HepG2 (cell line): Measurements from ENCODE around the gene SHE. TPM values are rescaled to one million over a fixed set of nuclear protein-coding genes. Genes with fewer than 3 reads are reported as not detected.

Experiments used
- ATAC-seq: fragments of 200-7000 bp; cut with Tn5 transposase; 3 replicates; pipeline ENCODE4 v1.9.1; 2020; ENCODE audit warnings: mild to moderate bottlenecking, moderate library complexity
- BruUV-seq: library from RNA; stranded (reverse); fragments of 400-500 nt; replicated peaks from 2 replicates; lab custom pipeline; 2021; lab: Mats Ljungman, UMichigan
- CTCF ChIA-PET: fragments of 300-600 bp; formaldehyde crosslinking; extraction: SDS; loops from one replicate; lab custom pipeline; 2021; ENCODE audit warnings: low total read pairs, inconsistent platforms, low intra/inter-chr PET ratio; lab: Yijun Ruan, JAX
- POLR2A ChIA-PET: fragments of 350-600 bp; sonication (Branson Sonifier 250); formaldehyde crosslinking; loops from one replicate; lab custom pipeline; 2020; ENCODE audit warnings: antibody characterized with exemption, inconsistent platforms; lab: Yijun Ruan, JAX
- DNase-seq: peaks from one replicate; pipeline ENCODE4 v3.0.0-alpha.2; 2015; ENCODE audit warnings: low spot score
- FAIRE-seq: peaks from 3 replicates; lab custom pipeline; 2011; peaks lifted over from hg19 to GRCh38; lab: Jason Lieb, UNC
- H2AFZ ChIP-seq: one replicate; pipeline ENCODE4 v1.6.1; 2011; ENCODE audit warnings: low read length, inconsistent platforms
- H3K27ac ChIP-seq: fragments of 300-600 bp; 3 replicates; pipeline ENCODE4 v1.8.0; 2011; ENCODE audit warnings: mixed run types, mild to moderate bottlenecking, mixed read lengths, low read length, inconsistent platforms; ENCODE audit not compliant: insufficient read depth; ENCODE audit errors: extremely low read length
- H3K27me3 ChIP-seq, 2 experiments: fragments of 200-600 bp in 1 of 2; 2 replicates in 1 of 2; 3 replicates in 1 of 2; pipeline versions ENCODE4 v1.6.0 to v1.8.0; 2011; ENCODE audit warnings: low read length in 2 of 2, mild to moderate bottlenecking in 2 of 2, moderate library complexity in 2 of 2, inconsistent platforms in 1 of 2; ENCODE audit not compliant: insufficient read depth in 2 of 2, control insufficient read depth in 1 of 2
- H3K36me3 ChIP-seq, 2 experiments: fragments of 200-600 bp in 1 of 2; replicated peaks in 1 of 2; 2 replicates in 1 of 2; 3 replicates in 1 of 2; pipeline versions ENCODE4 v1.5.1 to v1.8.0; 2011; ENCODE audit warnings: low read length in 2 of 2, inconsistent platforms in 1 of 2; ENCODE audit not compliant: insufficient read depth in 2 of 2, control insufficient read depth in 1 of 2
- H3K4me1 ChIP-seq: 2 replicates; pipeline ENCODE4 v1.5.1; 2012; ENCODE audit warnings: low read length, inconsistent platforms; ENCODE audit not compliant: insufficient read depth
- H3K4me2 ChIP-seq: 2 replicates; pipeline ENCODE4 v1.6.0; 2011; ENCODE audit warnings: low read depth, low read length, inconsistent platforms
- H3K4me3 ChIP-seq, 3 experiments: fragments of 200-600 bp in 1 of 3; sonication (generic), shearing (Covaris generic) in 1 of 3; replicated peaks in 1 of 3; 2 replicates each; pipeline ENCODE4 v1.5.1; 2011 to 2016; ENCODE audit warnings: low read length in 3 of 3, inconsistent platforms in 2 of 3, low read depth in 2 of 3, mild to moderate bottlenecking in 2 of 3, control low read depth in 1 of 3, mixed read lengths in 1 of 3; ENCODE audit not compliant: insufficient read depth in 1 of 3
- H3K79me2 ChIP-seq: one replicate; pipeline ENCODE4 v1.6.1; 2011; ENCODE audit warnings: low read length, inconsistent platforms; ENCODE audit not compliant: insufficient read depth
- H3K9ac ChIP-seq: 2 replicates; pipeline ENCODE4 v1.6.0; 2011; ENCODE audit warnings: mild to moderate bottlenecking, low read depth, low read length, inconsistent platforms; ENCODE audit not compliant: insufficient read depth
- H3K9me3 ChIP-seq: 2 replicates; pipeline ENCODE4 v1.5.1; 2012; ENCODE audit warnings: mild to moderate bottlenecking, low read length
- H4K20me1 ChIP-seq: 2 replicates; pipeline ENCODE4 v1.6.0; 2011; ENCODE audit warnings: inconsistent platforms, mild to moderate bottlenecking, low read length, moderate library complexity; ENCODE audit not compliant: insufficient read depth
- AGO1 ChIP-seq: fragments of 200-400 bp; formaldehyde crosslinking; IDR thresholded peaks from 2 replicates; pipeline ENCODE4 v1.6.1; 2017; ENCODE audit warnings: mild to moderate bottlenecking, low read depth, low read length, moderate library complexity; ENCODE audit not compliant: poor library complexity, severe bottlenecking
- BORCS8-MEF2B ChIP-seq: sonication (generic); formaldehyde crosslinking; IDR thresholded peaks from 2 replicates; pipeline ENCODE4 v1.8.0; 2022; ENCODE audit warnings: mild to moderate bottlenecking, missing genetic modification reagents
- CBFB ChIP-seq: sonication (generic); formaldehyde crosslinking; IDR thresholded peaks from 2 replicates; pipeline ENCODE4 v1.4.0; 2020; ENCODE audit warnings: missing genetic modification reagents
- GATAD1 ChIP-seq: IDR thresholded peaks from 2 replicates; pipeline ENCODE4 v1.6.1; 2016; ENCODE audit warnings: missing genetic modification reagents, missing compliant biosample characterization
- HBP1 ChIP-seq: IDR thresholded peaks from 2 replicates; pipeline ENCODE4 v1.6.1; 2016; ENCODE audit warnings: low read depth, control low read depth
- KMT2A ChIP-seq: sonication (generic); formaldehyde crosslinking; IDR thresholded peaks from 2 replicates; pipeline ENCODE4 v1.4.0; 2020; ENCODE audit warnings: missing genetic modification reagents
- NFE2L1 ChIP-seq: sonication (generic); formaldehyde crosslinking; IDR thresholded peaks from 2 replicates; pipeline ENCODE4 v1.4.0; 2020; ENCODE audit warnings: missing genetic modification reagents, mild to moderate bottlenecking, borderline replicate concordance
- RARG ChIP-seq: sonication (generic); formaldehyde crosslinking; IDR thresholded peaks from 2 replicates; pipeline ENCODE4 v1.4.0; 2020; ENCODE audit warnings: low read depth, mild to moderate bottlenecking, missing genetic modification reagents
- SP4 ChIP-seq: sonication (generic); formaldehyde crosslinking; IDR thresholded peaks from 2 replicates; pipeline ENCODE4 v1.8.1; 2023; ENCODE audit warnings: mild to moderate bottlenecking, missing genetic modification reagents
- ZFP41 ChIP-seq: sonication (generic); formaldehyde crosslinking; IDR thresholded peaks from 2 replicates; pipeline ENCODE4 v1.4.0; 2020; ENCODE audit warnings: mild to moderate bottlenecking, missing genetic modification reagents, borderline replicate concordance
- ZNF17 ChIP-seq: sonication (generic); formaldehyde crosslinking; IDR thresholded peaks from 2 replicates; pipeline ENCODE4 v1.5.0; 2020; ENCODE audit warnings: mild to moderate bottlenecking, missing genetic modification reagents
- ZNF644 ChIP-seq: IDR thresholded peaks from 2 replicates; pipeline ENCODE4 v1.6.1; 2016; ENCODE audit warnings: low read depth
- WGBS: methylation state at CpG from one replicate; pipeline ENCODE4 v1.1.6; 2017; ENCODE audit warnings: low lambda C conversion rate; 5-methylcytosine and 5-hydroxymethylcytosine counted together
- in situ Hi-C: cut with HindIII; loops from 2 replicates; pipeline ENCODE4 v1.10.0; 2017; ENCODE audit warnings: low pct_unique_long_range_greater_than_20kb; ENCODE audit not compliant: extremely low pct_ligation_motif_present
- intact Hi-C: fragments of 100-400 bp; cut with micrococcal nuclease; formaldehyde crosslinking; loops from one replicate; pipeline ENCODE4 v1.10.0; 2022; ENCODE audit not compliant: unreplicated experiment
- polyA plus RNA-seq, 8 experiments: library from polyadenylated mRNA; depleted of rRNA in 3 of 8; stranded (reverse) in 7 of 8; unstranded in 1 of 8; fragments of >200 nt; fragmentation: Illumina TruSeq in 4 of 8; extraction: Trizol in 4 of 8; gene quantifications; 2 replicates each; pipeline versions ENCODE4 v1.2.1 to v1.2.3, GENCODE V29; 2011 to 2016; ENCODE audit warnings: low read depth in 4 of 8, missing spikeins in 1 of 8, mixed read lengths in 1 of 8; ENCODE audit not compliant: insufficient read depth in 1 of 8
- total RNA-seq, 5 experiments: library from RNA; depleted of rRNA; stranded (reverse); fragments of >200 nt; fragmentation: Illumina TruSeq; extraction: Trizol; gene quantifications; 2 replicates each; pipeline ENCODE4 v1.2.3, GENCODE V29; 2016; ENCODE audit warnings: low read depth in 1 of 5
- TF ChIP-seq, protein P1 (sequence below): sonication (generic); formaldehyde crosslinking; IDR thresholded peaks from 2 replicates; pipeline ENCODE4 v1.8.1; 2023; ENCODE audit warnings: mild to moderate bottlenecking, inconsistent platforms, moderate library complexity, missing genetic modification reagents, borderline replicate concordance

SHE gene
- total and polyA plus RNA-seq, 2 of the 13 experiments (the other 11 are each of a cell fraction or from before 2014, with no cell fraction given) = not detected

- Histone ChIP-seq H4K20me1 (no peaks in the 10 kb centered on the region), H3K4me1 (peaks cover 27% of the 10 kb centered on the region), H2AFZ (no peak overlapping the region), H3K27ac (no peak overlapping the region), H3K9me3 (no peaks in the 10 kb centered on the region), H3K4me3 (no peak overlapping the region), H3K36me3 (no peaks in the 10 kb centered on the region; a peak in 2 of 5 replicates), H3K4me2 (no peak overlapping the region), H3K27me3 (no peaks in the 10 kb centered on the region), H3K9ac (no peak overlapping the region), H3K79me2 (no peaks in the 10 kb centered on the region)
- FAIRE-seq = no peak
- 97% methylated on average over 15 of the region's 15 CpGs for WGBS
- no TSS peak for BruUV-seq
- no peak for DNase-seq
- intact Hi-C loops = no loop called here
- no peak for ATAC-seq
- POLR2A ChIA-PET = no interaction called here
- in situ Hi-C loops = no loop called here
- CTCF ChIA-PET = no interaction called here
- no peak for TF ChIP-seq NFE2L1 (CRISPR knock-in tag)
- TF ChIP-seq ZNF17 = no peak
- no peak for TF ChIP-seq ZFP41 (CRISPR knock-in tag)
- no peak for TF ChIP-seq CBFB (CRISPR knock-in tag)
- TF ChIP-seq, protein P1, sequence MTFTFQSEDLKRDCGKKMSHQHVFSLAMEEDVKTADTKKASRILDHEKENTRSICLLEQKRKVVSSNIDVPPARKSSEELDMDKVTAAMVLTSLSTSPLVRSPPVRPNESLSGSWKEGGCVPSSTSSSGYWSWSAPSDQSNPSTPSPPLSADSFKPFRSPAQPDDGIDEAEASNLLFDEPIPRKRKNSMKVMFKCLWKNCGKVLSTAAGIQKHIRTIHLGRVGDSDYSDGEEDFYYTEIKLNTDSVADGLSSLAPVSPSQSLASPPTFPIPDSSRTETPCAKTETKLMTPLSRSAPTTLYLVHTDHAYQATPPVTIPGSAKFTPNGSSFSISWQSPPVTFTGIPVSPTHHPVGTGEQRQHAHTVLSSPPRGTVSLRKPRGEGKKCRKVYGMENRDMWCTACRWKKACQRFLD (CRISPR knock-in tag) = no peak
- TF ChIP-seq GATAD1 (CRISPR knock-in tag) = no peak
- TF ChIP-seq RARG (CRISPR knock-in tag) = no peak
- no peak for TF ChIP-seq BORCS8-MEF2B (CRISPR knock-in tag)
- TF ChIP-seq KMT2A = no peak
- no peak for TF ChIP-seq ZNF644 (CRISPR knock-in tag)
- no peak for TF ChIP-seq AGO1
- no peak for TF ChIP-seq HBP1 (CRISPR knock-in tag)
- no peak for TF ChIP-seq SP4 (CRISPR knock-in tag)
Observed at GRCh38 chr1:154435599-154436200, 66.5 kb downstream of the SHE start.
